Measurements from ENCODE around the gene SUB1.

SUB1 gene

DNA sequence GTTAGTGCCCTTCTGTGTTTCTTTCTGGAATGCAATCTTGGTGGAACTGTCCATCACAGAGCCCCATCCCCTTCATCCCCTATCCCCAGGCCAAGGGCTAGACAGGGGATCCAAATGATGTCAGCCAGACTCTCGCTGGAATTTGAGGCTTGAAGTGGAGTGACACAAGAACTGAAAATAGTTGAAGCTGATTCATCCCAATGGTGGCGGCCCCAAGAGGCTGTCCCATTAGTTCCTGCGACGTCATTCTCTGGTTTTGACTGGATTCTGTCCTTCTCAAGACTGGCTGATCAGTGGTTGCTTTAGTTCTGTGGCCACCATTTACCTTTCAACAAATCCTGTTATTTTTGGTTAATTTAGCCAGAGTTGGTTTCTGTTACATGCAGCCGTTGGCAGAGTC lies 59.9 kb downstream of the SUB1 start:
- Mint-ChIP-seq H3K4me1 (no peaks in the 10 kb centered on the region), H3K36me3 (ENCODE audit: insufficient read depth) (no peaks in the 10 kb centered on the region), H3K9me3 (no peaks in the 10 kb centered on the region), H3K27me3 (peaks cover 6% of the 10 kb centered on the region), H3K4me3 (no peak overlapping the region), H3K27ac (ENCODE audit: low read depth) (no peak overlapping the region)
- DNase-seq (ENCODE audit: low spot score in 2 of 2) (no peak), ATAC-seq (replicated peaks; ENCODE audit: extremely low read depth, poor library complexity, severe bottlenecking) (no peak)

GRCh38 chr5:32646061-32646969 lies 61.0 kb downstream of the SUB1 start:
- Mint-ChIP-seq H3K27me3 (no peaks in the 10 kb centered on the region), H3K9me3 (no peaks in the 10 kb centered on the region), H3K4me3 (no peak overlapping the region), H3K36me3 (ENCODE audit: insufficient read depth) (no peaks in the 10 kb centered on the region), H3K4me1 (no peaks in the 10 kb centered on the region), H3K27ac (ENCODE audit: low read depth) (no peak overlapping the region)
- ATAC-seq (replicated peaks; ENCODE audit: extremely low read depth, poor library complexity, severe bottlenecking), result no peak
- DNase-seq (ENCODE audit: low spot score in 2 of 2), result no peak

- H3K4me3 Mint-ChIP-seq, result no peak overlapping the region
- no peaks in the 10 kb centered on the region for H3K36me3 Mint-ChIP-seq (ENCODE audit: insufficient read depth)
- peaks cover 16% of the 10 kb centered on the region for H3K27me3 Mint-ChIP-seq
- H3K27ac Mint-ChIP-seq (ENCODE audit: low read depth), result no peak overlapping the region
- DNase-seq (ENCODE audit: low spot score in 2 of 2), result no peak
- no peak for ATAC-seq (replicated peaks; ENCODE audit: extremely low read depth, poor library complexity, severe bottlenecking)
- H3K4me1 Mint-ChIP-seq, result no peaks in the 10 kb centered on the region
- H3K9me3 Mint-ChIP-seq, result peaks cover 11% of the 10 kb centered on the region
Observed at GRCh38 chr5:32651088-32651487, 65.7 kb downstream of the SUB1 start.

DNA sequence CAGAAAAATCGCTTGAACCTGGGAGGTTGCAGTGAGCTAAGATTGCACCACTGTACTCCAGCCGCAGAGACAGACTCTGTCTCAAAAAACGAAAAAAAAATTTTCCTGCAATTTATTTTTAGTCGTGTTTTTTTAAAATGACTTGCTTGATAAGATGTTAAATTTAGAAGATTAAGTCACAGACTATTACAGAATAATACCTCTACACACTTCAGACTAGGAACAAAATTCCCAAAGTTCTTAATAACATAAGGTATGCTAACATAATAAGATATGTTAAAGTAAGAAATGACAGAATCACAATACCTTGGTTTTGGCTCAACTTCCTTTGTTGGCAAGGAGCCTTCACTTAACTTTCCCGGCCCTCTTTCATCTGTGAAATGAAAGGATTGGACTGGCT lies 66.3 kb downstream of the SUB1 start:
- ATAC-seq (replicated peaks; ENCODE audit: extremely low read depth, poor library complexity, severe bottlenecking), result no peak
- peaks cover 17% of the 10 kb centered on the region for H3K27me3 Mint-ChIP-seq
- DNase-seq (ENCODE audit: low spot score in 2 of 2), result no peak
- H3K4me3 Mint-ChIP-seq, result no peak overlapping the region
- H3K27ac Mint-ChIP-seq (ENCODE audit: low read depth), result no peak overlapping the region
- no peaks in the 10 kb centered on the region for H3K4me1 Mint-ChIP-seq
- H3K9me3 Mint-ChIP-seq, result peaks cover 11% of the 10 kb centered on the region
- H3K36me3 Mint-ChIP-seq (ENCODE audit: insufficient read depth), result no peaks in the 10 kb centered on the region

Measured in central memory CD8-positive, alpha-beta T cell (primary cell).